ENCODE data around the gene SRRM3.

GRCh38 chr7:76336094-76336493 lies 134.4 kb downstream of the SRRM3 start:
- TF ChIP-seq TAF1 (IDR thresholded peaks at IDR 0.05; ENCODE audit: low read depth, low read length) (no peak), SPI1 (IDR thresholded peaks at IDR 0.05; ENCODE audit: low read depth, low read length) (no peak), POLR2A (IDR thresholded peaks at IDR 0.05; ENCODE audit: low read depth, low read length) (no peak), POLR2AphosphoS5 (IDR thresholded peaks at IDR 0.05; ENCODE audit: low read depth, low read length) (no peak), PAX5 (IDR thresholded peaks at IDR 0.05; ENCODE audit: insufficient read depth, low read length, severe bottlenecking) (no peak), POU2F2 (IDR thresholded peaks at IDR 0.05; ENCODE audit: low read depth, low read length) (no peak)

Data from GM12891 (cell line).